Osteoblast (primary cell): ENCODE data around the gene SCAMP2. TPM values are rescaled to one million over a fixed set of nuclear protein-coding genes. Genes with fewer than 3 reads are reported as not detected.
A peak's percentile ranks its signal among the peaks of the same experiment; 100 is the strongest.

ENCODE experiments used
- DNase-seq: peaks from one replicate; pipeline ENCODE4 v3.0.0; 2011; ENCODE audit warnings: low spot score, mixed read lengths; ENCODE audit not compliant: insufficient read length; ENCODE audit errors: missing footprints
- H2AFZ ChIP-seq: 2 replicates; pipeline ENCODE4 v1.6.0; 2011; ENCODE audit warnings: mild to moderate bottlenecking, low read length
- H3K27ac ChIP-seq: 2 replicates; pipeline ENCODE4 v1.5.1; 2011; ENCODE audit warnings: mild to moderate bottlenecking, low read depth, low read length, moderate library complexity
- H3K27me3 ChIP-seq: 2 replicates; pipeline ENCODE4 v1.6.0; 2012; ENCODE audit warnings: mild to moderate bottlenecking, control low read depth, inconsistent platforms, low read length, moderate library complexity; ENCODE audit not compliant: insufficient read depth
- H3K36me3 ChIP-seq: 2 replicates; pipeline ENCODE4 v1.5.1; 2011; ENCODE audit warnings: mild to moderate bottlenecking, low read length, control low read depth, moderate library complexity; ENCODE audit not compliant: insufficient read depth
- H3K4me1 ChIP-seq: 2 replicates; pipeline ENCODE4 v1.5.1; 2011; ENCODE audit warnings: mild to moderate bottlenecking, low read length, control low read depth, moderate library complexity; ENCODE audit not compliant: insufficient read depth
- H3K4me2 ChIP-seq: 2 replicates; pipeline ENCODE4 v1.6.0; 2011; ENCODE audit warnings: mild to moderate bottlenecking, low read length; ENCODE audit not compliant: insufficient read depth
- H3K4me3 ChIP-seq: fragments of 200-600 bp; sonication (generic); 3 replicates; pipeline ENCODE4 v1.5.1; 2012; ENCODE audit warnings: mild to moderate bottlenecking, low read length, inconsistent platforms; ENCODE audit not compliant: insufficient read depth
- H3K79me2 ChIP-seq: 2 replicates; pipeline ENCODE4 v1.6.0; 2012; ENCODE audit warnings: mild to moderate bottlenecking, low read length, control low read depth, inconsistent platforms; ENCODE audit not compliant: insufficient read depth
- H3K9me3 ChIP-seq: 2 replicates; pipeline ENCODE4 v1.5.1; 2011; ENCODE audit warnings: low read depth, low read length, control low read depth
- H4K20me1 ChIP-seq: 2 replicates; pipeline ENCODE4 v1.6.0; 2012; ENCODE audit warnings: mild to moderate bottlenecking, low read length, control low read depth; ENCODE audit not compliant: insufficient read depth
- CTCF ChIP-seq: IDR thresholded peaks from 2 replicates; pipeline ENCODE4 v1.5.1; 2011; ENCODE audit warnings: mild to moderate bottlenecking, low read depth, low read length, moderate library complexity; ENCODE audit errors: extremely low read depth
- total RNA-seq: library from RNA; depleted of rRNA; stranded (reverse); fragments of >200 nt; gene quantifications from 2 replicates; pipeline ENCODE4 v1.2.3, GENCODE V29; 2012

SCAMP2 gene
- total RNA-seq, 1 donor = 23.9 TPM

GRCh38 chr15:74799856-74800558 lies 73.2 kb downstream of the SCAMP2 start:
- H3K4me2 ChIP-seq = no peak overlapping the region
- TF ChIP-seq CTCF = peak; percentile 90
- H2AFZ ChIP-seq = no peak overlapping the region
- peaks cover 49% of the 10 kb centered on the region for H3K79me2 ChIP-seq
- no peaks in the 10 kb centered on the region for H3K27me3 ChIP-seq
- H3K9me3 ChIP-seq = no peaks in the 10 kb centered on the region
- no peak overlapping the region for H3K4me3 ChIP-seq
- peaks cover 46% of the 10 kb centered on the region for H3K36me3 ChIP-seq
- DNase-seq = peak; percentile 98
- H3K27ac ChIP-seq = peak overlapping the region; percentile 43
- H3K4me1 ChIP-seq = peaks cover 3% of the 10 kb centered on the region
- H4K20me1 ChIP-seq = peaks cover 39% of the 10 kb centered on the region

- Histone ChIP-seq H3K27me3 (no peaks in the 10 kb centered on the region), H3K36me3 (peaks cover 46% of the 10 kb centered on the region), H3K79me2 (peaks cover 55% of the 10 kb centered on the region), H3K27ac (peak overlapping the region; percentile 43), H3K4me3 (no peak overlapping the region), H2AFZ (no peak overlapping the region), H4K20me1 (peaks cover 45% of the 10 kb centered on the region), H3K9me3 (no peaks in the 10 kb centered on the region), H3K4me2 (no peak overlapping the region), H3K4me1 (peaks cover 3% of the 10 kb centered on the region)
- TF ChIP-seq CTCF = no peak
- DNase-seq = peak; percentile 63
These were observed 73.8 kb downstream of the SCAMP2 start for GRCh38 chr15:74799255-74799855.

GRCh38 chr15:74798388-74799254 lies 74.5 kb downstream of the SCAMP2 start:
- peaks cover 61% of the 10 kb centered on the region for H3K79me2 ChIP-seq
- peaks cover 48% of the 10 kb centered on the region for H4K20me1 ChIP-seq
- peak; percentile 62 for DNase-seq
- no peak for TF ChIP-seq CTCF
- no peaks in the 10 kb centered on the region for H3K27me3 ChIP-seq
- peaks cover 39% of the 10 kb centered on the region for H3K36me3 ChIP-seq
- H3K4me2 ChIP-seq = no peak overlapping the region
- no peak overlapping the region for H3K4me3 ChIP-seq
- H3K4me1 ChIP-seq = peaks cover 5% of the 10 kb centered on the region
- H3K9me3 ChIP-seq = no peaks in the 10 kb centered on the region
- no peak overlapping the region for H2AFZ ChIP-seq
- no peak overlapping the region for H3K27ac ChIP-seq
